MM.1S (cell line): Measurements from ENCODE around the gene FRMD4B.

ENCODE experiments used
- DNase-seq: peaks from one replicate; pipeline ENCODE4 v3.0.0-alpha.2; 2015
- H2AFZ ChIP-seq: fragments of 300-600 bp; sonication (generic); 2 replicates; pipeline ENCODE4 v1.6.0; 2016; ENCODE audit warnings: antibody characterized with exemption, low read length
- H3F3A ChIP-seq: fragments of 300-600 bp; sonication (generic); 2 replicates; pipeline ENCODE4 v1.6.1; 2016; ENCODE audit warnings: mild to moderate bottlenecking, antibody characterized with exemption, low read length, moderate library complexity, mixed read lengths; ENCODE audit not compliant: insufficient read depth
- H3K27ac ChIP-seq: fragments of 300-600 bp; sonication (generic); 2 replicates; pipeline ENCODE4 v1.5.1; 2016; ENCODE audit warnings: mild to moderate bottlenecking, low read length
- H3K27me3 ChIP-seq: fragments of 300-600 bp; sonication (generic); replicated peaks from 2 replicates; pipeline ENCODE4 v1.6.0; 2016; ENCODE audit warnings: low read length; ENCODE audit not compliant: insufficient read depth
- H3K36me3 ChIP-seq: fragments of 300-600 bp; sonication (generic); replicated peaks from 2 replicates; pipeline ENCODE4 v1.6.1; 2016; ENCODE audit warnings: mild to moderate bottlenecking, low read length, mixed read lengths; ENCODE audit not compliant: insufficient read depth
- H3K4me1 ChIP-seq: fragments of 300-600 bp; sonication (generic); 2 replicates; pipeline ENCODE4 v1.6.1; 2016; ENCODE audit warnings: low read length, mixed read lengths
- H3K4me2 ChIP-seq: fragments of 300-600 bp; sonication (generic); 2 replicates; pipeline ENCODE4 v1.6.0; 2016; ENCODE audit warnings: low read depth, low read length
- H3K4me3 ChIP-seq: fragments of 300-600 bp; sonication (generic); 2 replicates; pipeline ENCODE4 v1.5.1; 2016; ENCODE audit warnings: low read length, mixed read lengths
- H3K79me2 ChIP-seq: fragments of 300-600 bp; sonication (generic); 2 replicates; pipeline ENCODE4 v1.6.1; 2016; ENCODE audit warnings: mixed run types, low read length, mixed read lengths
- H3K9ac ChIP-seq: fragments of 300-600 bp; sonication (generic); 2 replicates; pipeline ENCODE4 v1.6.1; 2016; ENCODE audit warnings: low read length, mixed read lengths
- H3K9me2 ChIP-seq: fragments of 300-600 bp; sonication (generic); replicated peaks from 2 replicates; pipeline ENCODE4 v1.6.1; 2016; ENCODE audit warnings: mild to moderate bottlenecking, low read length, mixed read lengths; ENCODE audit not compliant: insufficient read depth
- H3K9me3 ChIP-seq: fragments of 300-600 bp; sonication (generic); replicated peaks from 2 replicates; pipeline ENCODE4 v1.6.1; 2016; ENCODE audit warnings: mild to moderate bottlenecking, low read length, mixed read lengths; ENCODE audit not compliant: insufficient read depth
- H4K20me1 ChIP-seq: fragments of 300-600 bp; sonication (generic); 2 replicates; pipeline ENCODE4 v1.6.1; 2016; ENCODE audit warnings: mild to moderate bottlenecking, low read length, moderate library complexity, mixed read lengths; ENCODE audit not compliant: insufficient read depth
- EZH2 ChIP-seq: fragments of 300-600 bp; sonication (generic); optimal IDR thresholded peaks from 2 replicates; pipeline ENCODE3; 2017; ENCODE audit warnings: low read depth, mild to moderate bottlenecking, antibody characterized with exemption, low read length, mixed read lengths
- EZH2phosphoT487 ChIP-seq: fragments of 300-600 bp; sonication (generic); IDR thresholded peaks from 2 replicates; pipeline ENCODE4 v1.6.1; 2018; ENCODE audit warnings: antibody characterized with exemption, low read length
- TF ChIP-seq, protein P1 (sequence below): fragments of 300-600 bp; sonication (generic); IDR thresholded peaks from 2 replicates; pipeline ENCODE4 v1.5.1; 2016; ENCODE audit warnings: antibody characterized with exemption, low read length, mixed read lengths

FRMD4B gene

DNA sequence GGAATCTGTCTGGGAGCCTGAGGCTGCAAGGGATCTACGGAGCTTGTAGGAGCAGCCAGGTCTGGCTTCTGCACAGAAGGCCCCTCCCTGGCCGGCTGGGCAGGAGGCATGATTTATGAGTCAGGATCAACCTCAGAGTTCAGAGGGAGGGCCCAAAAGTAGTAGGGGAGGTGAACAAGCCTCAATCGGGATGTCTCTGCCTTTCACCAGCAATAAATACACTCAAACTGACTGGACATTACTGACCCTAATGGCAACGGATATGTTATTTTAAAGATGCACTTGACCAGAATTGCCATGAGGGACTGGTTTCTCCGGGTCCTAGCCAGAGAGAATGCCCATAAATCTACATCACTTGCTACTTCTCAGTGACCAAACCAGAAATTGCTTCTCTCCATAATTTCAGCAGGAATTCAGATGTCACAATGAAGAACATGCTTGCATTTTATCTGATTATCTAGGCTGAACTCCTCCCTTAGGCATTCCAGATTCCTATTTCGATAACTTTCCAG, 153.9 kb downstream of the FRMD4B start:
- H3K79me2 ChIP-seq, result no peaks in the 10 kb centered on the region
- H3K9me2 ChIP-seq, result no peaks in the 10 kb centered on the region
- H3K4me2 ChIP-seq, result no peak overlapping the region
- peaks cover 7% of the 10 kb centered on the region; the same call in 1 of the 2 replicates for H3K4me1 ChIP-seq
- no peak overlapping the region for H3K9ac ChIP-seq
- H3K27me3 ChIP-seq, result no peaks in the 10 kb centered on the region
- H4K20me1 ChIP-seq, result no peaks in the 10 kb centered on the region
- H3F3A ChIP-seq, result peaks cover 6% of the 10 kb centered on the region; the same call in 1 of the 2 replicates
- no peak overlapping the region for H2AFZ ChIP-seq
- no peak overlapping the region for H3K4me3 ChIP-seq
- no peaks in the 10 kb centered on the region for H3K9me3 ChIP-seq
- no peak for DNase-seq
- no peaks in the 10 kb centered on the region for H3K36me3 ChIP-seq
- TF ChIP-seq, protein P1, sequence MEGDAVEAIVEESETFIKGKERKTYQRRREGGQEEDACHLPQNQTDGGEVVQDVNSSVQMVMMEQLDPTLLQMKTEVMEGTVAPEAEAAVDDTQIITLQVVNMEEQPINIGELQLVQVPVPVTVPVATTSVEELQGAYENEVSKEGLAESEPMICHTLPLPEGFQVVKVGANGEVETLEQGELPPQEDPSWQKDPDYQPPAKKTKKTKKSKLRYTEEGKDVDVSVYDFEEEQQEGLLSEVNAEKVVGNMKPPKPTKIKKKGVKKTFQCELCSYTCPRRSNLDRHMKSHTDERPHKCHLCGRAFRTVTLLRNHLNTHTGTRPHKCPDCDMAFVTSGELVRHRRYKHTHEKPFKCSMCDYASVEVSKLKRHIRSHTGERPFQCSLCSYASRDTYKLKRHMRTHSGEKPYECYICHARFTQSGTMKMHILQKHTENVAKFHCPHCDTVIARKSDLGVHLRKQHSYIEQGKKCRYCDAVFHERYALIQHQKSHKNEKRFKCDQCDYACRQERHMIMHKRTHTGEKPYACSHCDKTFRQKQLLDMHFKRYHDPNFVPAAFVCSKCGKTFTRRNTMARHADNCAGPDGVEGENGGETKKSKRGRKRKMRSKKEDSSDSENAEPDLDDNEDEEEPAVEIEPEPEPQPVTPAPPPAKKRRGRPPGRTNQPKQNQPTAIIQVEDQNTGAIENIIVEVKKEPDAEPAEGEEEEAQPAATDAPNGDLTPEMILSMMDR, result no peak
- TF ChIP-seq EZH2phosphoT487 (no peak), EZH2 (no peak)
- H3K27ac ChIP-seq, result no peak overlapping the region

DNA sequence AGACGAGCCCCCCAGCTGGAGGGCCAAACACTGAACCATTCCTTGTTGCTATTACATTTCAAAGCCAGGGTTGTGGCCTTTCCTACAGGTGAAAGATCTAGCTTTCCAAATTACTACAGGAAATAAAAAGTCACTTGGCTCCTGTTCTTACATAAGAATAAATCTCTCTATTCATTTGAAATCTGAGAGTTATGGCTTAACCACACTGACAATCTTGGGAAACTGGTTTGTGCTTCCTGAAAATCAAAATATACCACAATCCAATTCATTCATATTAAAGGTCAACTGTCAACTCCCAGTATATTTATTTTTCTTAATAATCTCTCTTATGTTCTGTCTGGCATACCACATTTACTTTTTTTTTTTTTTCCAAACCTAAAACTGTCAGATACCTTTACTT, 159.8 kb downstream of the FRMD4B start:
- Histone ChIP-seq H3K4me2 (no peak overlapping the region), H4K20me1 (no peaks in the 10 kb centered on the region)
- DNase-seq, result no peak

DNA sequence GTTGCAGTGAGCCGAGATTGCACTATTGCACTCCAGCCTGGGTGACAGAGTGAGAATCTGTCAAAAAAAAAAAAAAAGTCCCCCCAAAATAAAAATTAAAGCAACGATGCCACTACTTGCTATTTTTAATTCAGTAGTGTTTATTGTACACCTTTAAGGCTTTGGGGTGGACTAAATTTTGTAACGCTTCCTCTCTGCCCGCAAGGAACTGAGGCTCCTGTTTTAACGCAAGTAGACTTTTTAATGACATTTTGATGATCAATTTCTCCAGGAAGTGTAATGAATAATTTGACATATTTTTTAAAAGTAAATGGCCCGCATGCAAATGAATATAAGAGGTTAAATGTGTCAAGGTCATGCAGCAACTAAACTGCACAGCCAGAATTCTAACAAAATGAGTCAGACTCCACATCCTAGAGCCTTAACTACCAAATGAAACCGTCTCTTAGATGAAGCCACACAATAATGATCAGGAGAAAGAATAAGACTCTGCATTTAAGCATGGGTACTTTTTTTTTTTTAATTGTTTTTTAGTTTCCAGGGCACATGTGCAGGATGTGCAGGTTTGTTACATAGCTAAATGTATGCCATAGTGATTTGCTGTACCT, 166.7 kb downstream of the FRMD4B start:
- Histone ChIP-seq H3K4me2 (no peak overlapping the region), H2AFZ (no peak overlapping the region), H3K79me2 (no peaks in the 10 kb centered on the region), H4K20me1 (no peaks in the 10 kb centered on the region), H3F3A (no peaks in the 10 kb centered on the region), H3K9me3 (no peaks in the 10 kb centered on the region), H3K27ac (no peak overlapping the region), H3K4me1 (no peaks in the 10 kb centered on the region), H3K27me3 (no peaks in the 10 kb centered on the region), H3K9ac (no peak overlapping the region), H3K9me2 (no peaks in the 10 kb centered on the region), H3K36me3 (no peaks in the 10 kb centered on the region), H3K4me3 (no peak overlapping the region)
- DNase-seq, result no peak
- TF ChIP-seq EZH2 (no peak), EZH2phosphoT487 (no peak)
- TF ChIP-seq, protein P1, result no peak

More for the DNA sequence above, 159.8 kb downstream of the FRMD4B start:
- no peak overlapping the region for H3K4me3 ChIP-seq
- H3K9ac ChIP-seq, result no peak overlapping the region
- no peaks in the 10 kb centered on the region for H3K27me3 ChIP-seq
- no peak overlapping the region for H3K27ac ChIP-seq
- no peaks in the 10 kb centered on the region for H3K4me1 ChIP-seq
- no peaks in the 10 kb centered on the region for H3K9me3 ChIP-seq
- no peaks in the 10 kb centered on the region for H3F3A ChIP-seq
- no peaks in the 10 kb centered on the region for H3K36me3 ChIP-seq
- TF ChIP-seq EZH2phosphoT487 (no peak), EZH2 (no peak)
- TF ChIP-seq, protein P1, result no peak
- H2AFZ ChIP-seq, result no peak overlapping the region
- H3K79me2 ChIP-seq, result no peaks in the 10 kb centered on the region
- H3K9me2 ChIP-seq, result no peaks in the 10 kb centered on the region
